HG03064 (cell line): ENCODE data around the gene MAP4K4.

Experiments used
- ATAC-seq: cut with Tn5 transposase; IDR thresholded peaks from one replicate; pipeline ENCODE4 v1.9.1; 2021; ENCODE audit warnings: low read depth; ENCODE audit not compliant: unreplicated experiment

Gene MAP4K4

GRCh38 chr2:101858910-101859309 lies 161.4 kb downstream of the MAP4K4 start:
- no peak for ATAC-seq

GRCh38 chr2:101859604-101860003 lies 162.1 kb downstream of the MAP4K4 start:
- no peak for ATAC-seq

DNA sequence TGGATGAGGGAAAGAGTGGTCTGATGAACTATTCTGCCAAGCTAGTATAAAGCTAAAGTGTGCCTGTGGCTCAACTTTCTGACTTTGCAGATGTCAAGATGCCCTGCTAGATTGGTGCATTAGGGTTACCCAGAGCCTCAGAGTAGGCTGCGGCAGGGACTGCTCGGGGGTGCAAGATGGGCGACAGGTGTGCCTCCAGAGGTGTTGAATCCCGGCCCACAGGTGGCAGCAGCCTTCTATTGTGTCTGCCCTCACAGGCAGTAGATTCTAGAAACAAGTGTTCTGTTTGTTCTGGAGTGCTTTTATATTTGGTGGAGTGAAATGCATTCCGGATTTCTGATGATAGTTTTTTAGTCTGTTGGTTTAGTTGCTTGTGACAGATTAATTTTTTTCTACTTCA lies 162.7 kb downstream of the MAP4K4 start:
- no peak for ATAC-seq

DNA sequence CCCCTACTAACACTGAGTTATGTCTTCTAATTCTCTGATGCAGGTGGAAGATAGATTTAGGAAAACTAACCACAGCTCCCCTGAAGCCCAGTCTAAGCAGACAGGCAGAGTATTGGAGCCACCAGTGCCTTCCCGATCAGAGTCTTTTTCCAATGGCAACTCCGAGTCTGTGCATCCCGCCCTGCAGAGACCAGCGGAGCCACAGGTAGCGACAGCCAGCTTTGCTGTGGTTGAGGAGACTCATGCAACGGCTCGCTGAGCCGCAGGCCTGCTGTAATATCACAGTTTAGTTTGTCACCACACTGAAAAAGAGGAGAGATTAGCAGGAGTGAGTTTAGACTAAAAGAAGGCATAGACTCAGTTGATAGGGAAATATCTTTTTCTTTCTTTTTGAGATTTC lies 163.3 kb downstream of the MAP4K4 start:
- ATAC-seq: no peak

GRCh38 chr2:101861382-101861781 lies 163.9 kb downstream of the MAP4K4 start:
- ATAC-seq: no peak

GRCh38 chr2:101863534-101863933 lies 166.0 kb downstream of the MAP4K4 start:
- ATAC-seq: no peak

GRCh38 chr2:101864426-101864825 lies 166.9 kb downstream of the MAP4K4 start:
- ATAC-seq: no peak

- no peak for ATAC-seq
Observed at GRCh38 chr2:101868525-101868924, 171.0 kb downstream of the MAP4K4 start.

DNA sequence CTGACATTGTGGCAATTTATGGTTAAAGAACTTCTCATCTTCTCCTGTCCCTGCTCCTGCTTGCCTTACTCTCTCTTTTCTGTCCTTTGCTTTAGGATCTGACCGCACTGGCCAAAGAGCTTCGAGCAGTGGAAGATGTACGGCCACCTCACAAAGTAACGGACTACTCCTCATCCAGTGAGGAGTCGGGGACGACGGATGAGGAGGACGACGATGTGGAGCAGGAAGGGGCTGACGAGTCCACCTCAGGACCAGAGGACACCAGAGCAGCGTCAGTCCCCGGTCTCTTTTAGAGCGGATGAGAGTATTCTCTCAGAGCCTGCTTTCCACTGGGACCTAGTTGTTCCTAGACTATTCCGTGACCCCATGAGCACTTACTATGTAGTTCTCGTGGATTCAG lies 172.0 kb downstream of the MAP4K4 start:
- ATAC-seq: no peak

DNA sequence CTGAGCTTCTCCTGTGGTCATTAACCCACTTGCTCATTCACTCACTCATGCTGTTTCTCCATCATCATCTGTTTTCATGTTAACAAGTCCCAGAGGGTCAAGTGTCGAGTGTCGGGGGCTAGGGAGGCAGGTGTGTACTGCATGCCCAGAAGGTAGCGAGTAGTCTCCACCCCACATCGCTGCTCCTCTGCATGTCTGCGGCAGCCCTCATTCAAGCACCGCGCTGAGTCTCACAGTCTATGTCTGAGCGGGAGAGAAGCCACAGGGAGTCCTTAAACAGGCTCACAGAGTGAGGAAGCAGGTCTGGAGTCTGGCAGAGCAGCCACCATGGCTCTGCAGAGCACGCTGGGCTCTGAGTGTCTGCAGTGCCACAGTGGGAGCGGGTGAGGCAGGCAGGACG lies 172.9 kb downstream of the MAP4K4 start:
- no peak for ATAC-seq

DNA sequence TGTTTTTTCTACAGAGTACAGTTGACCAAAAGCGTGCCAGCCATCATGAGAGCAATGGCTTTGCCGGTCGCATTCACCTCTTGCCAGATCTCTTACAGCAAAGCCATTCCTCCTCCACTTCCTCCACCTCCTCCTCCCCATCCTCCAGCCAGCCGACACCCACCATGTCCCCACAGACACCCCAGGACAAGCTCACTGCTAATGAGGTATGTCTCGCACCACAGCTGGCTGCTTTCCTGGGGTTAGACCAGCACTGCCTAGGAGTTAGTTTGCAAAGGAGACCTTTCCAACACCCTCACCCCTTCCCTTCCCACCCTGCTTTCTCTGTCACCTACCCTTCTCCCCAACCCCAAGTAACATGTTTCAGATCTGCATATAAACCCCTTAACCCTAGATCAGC lies 174.0 kb downstream of the MAP4K4 start:
- ATAC-seq: no peak

DNA sequence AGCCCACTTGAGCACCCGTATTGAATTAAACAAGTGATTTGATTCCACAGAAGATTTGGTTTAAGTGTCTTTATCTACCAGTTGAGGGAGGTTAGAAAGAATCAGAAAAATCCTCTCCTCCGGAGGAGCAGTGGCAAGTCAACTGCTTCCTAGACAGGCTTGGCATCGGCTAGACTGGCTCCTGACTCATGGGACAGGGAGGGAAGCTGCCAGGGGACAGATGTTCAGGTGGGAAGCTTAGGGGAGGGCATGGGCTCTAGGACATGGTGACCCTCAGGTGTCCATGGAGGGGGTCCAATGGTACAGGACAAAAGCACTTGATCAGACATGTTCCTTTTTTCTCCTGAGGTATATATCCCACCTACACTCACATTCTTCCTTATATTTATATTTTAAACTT lies 175.0 kb downstream of the MAP4K4 start:
- ATAC-seq: no peak

DNA sequence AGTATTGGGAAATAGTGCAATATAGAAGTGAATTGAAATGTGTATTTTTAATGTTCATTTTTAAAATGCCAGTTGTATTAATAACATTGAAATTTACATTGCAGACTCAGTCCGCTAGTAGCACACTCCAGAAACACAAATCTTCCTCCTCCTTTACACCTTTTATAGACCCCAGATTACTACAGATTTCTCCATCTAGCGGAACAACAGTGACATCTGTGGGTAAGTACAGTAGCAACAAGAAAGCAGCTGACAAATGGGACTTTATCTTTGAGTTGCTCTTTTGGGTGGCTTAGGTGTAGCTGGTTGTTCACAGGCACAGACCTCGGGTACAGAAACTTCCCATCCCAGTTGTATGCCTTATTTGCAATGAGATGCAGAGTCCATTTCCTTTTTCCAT lies 176.0 kb downstream of the MAP4K4 start:
- ATAC-seq: no peak

GRCh38 chr2:101874069-101874468 lies 176.6 kb downstream of the MAP4K4 start:
- no peak for ATAC-seq

GRCh38 chr2:101879466-101879865 lies 182.0 kb downstream of the MAP4K4 start:
- no peak for ATAC-seq

- no peak for ATAC-seq
Observed at GRCh38 chr2:101881131-101881530, 183.6 kb downstream of the MAP4K4 start.

DNA sequence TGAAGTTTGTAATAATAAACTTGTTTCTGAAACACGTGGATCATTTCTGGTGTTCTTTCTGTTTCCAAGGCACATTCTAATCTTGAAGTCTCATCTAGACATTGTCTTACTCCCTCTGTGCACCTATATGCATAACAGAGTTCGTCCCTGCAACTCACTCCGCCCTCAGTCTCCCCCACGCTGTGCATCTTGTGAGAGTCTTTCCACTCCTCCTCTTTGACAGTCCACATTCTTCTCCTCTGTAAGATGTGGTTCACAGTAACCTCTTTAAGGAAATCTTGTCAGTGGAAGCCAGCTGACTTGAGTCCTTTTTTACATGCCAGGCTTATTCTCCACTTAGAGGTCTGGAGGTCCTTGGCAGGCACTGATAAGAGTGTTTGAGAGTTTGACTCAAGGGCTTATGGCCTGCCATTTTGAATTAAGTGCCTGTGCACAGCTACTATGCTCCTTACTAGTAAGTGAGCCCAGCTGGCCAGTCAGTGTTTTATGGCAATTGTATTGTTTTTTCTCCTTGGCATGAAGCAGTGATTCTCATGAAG lies 185.3 kb downstream of the MAP4K4 start:
- no peak for ATAC-seq

DNA sequence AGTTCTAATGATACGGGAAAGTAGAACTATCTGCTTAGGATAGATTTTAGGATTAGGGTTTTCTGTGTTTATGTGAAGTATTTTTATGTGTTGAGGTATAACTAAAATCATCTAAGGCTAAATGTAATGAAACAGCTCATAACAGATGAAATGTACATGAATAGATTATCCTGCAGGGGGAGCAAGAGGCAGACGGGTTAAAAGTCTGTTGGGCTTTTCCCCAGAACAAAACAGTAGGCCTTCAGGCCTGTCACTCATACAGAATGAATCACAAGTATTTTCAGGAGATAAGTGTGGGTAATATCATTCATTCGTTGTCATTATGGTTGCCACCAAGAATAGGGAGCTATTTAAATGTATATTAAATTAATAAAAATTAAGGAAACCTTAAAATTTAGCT lies 186.4 kb downstream of the MAP4K4 start:
- no peak for ATAC-seq

DNA sequence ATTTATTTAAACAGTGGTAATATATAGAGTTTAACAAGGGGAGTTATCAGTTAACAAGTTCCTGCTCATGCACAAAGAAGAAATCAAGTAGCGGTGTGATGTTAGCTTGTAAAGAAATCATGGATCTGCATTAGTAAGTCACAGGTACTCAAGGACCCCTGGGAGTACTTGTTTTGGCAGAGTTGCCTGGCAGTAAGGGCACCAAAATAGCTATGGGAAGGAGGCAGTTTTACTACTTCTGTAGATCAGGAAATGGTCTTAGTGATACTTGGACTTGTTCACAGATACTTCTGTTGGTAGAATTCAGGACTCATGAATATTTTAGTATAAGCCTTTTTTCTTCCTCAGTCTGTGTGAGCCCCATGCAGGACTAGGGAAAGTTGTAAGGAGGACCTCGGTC lies 186.9 kb downstream of the MAP4K4 start:
- no peak for ATAC-seq

DNA sequence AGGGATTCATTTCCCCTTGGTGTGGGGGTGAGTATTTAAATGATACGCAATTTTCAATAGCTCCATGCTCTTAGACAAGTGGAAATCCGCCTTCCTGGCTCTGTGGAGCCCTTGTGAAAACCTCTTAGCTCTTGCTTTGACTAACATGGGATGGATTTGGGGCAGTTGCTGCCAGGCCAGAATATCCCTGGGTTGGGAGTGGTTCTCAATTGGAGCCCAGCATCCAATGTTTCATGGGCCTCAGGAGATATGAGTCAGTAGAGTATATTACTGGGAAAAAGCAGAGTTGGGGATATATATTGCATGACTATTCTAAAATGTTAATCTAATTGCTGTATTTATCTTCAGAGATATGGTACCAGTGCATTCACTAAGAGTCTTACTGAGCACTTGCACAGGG lies 189.8 kb downstream of the MAP4K4 start:
- ATAC-seq: no peak

- ATAC-seq: no peak
Observed at GRCh38 chr2:101889460-101890098, 192.1 kb downstream of the MAP4K4 start.

GRCh38 chr2:101892377-101892776 lies 194.9 kb downstream of the MAP4K4 start:
- no peak for ATAC-seq
